Measurements from ENCODE around the gene CCDC184. TPM values are rescaled to one million over a fixed set of nuclear protein-coding genes. Genes with fewer than 3 reads are reported as not detected.

CCDC184 gene
- total RNA-seq, 5 donors from 2014 or later (not counting 1 experiment from before 2014, with no cell fraction given) = 0.13 to 5.3 (median 0.38) TPM

- Mint-ChIP-seq H3K27me3 (peaks cover 28 to 37% of the 10 kb centered on the region in 2 donors), H3K4me1 (peaks cover 15 to 16% (median 15%) of the 10 kb centered on the region in 3 donors), H3K9me3 (no peaks in the 10 kb centered on the region), H3K36me3 (no peaks in the 10 kb centered on the region), H3K27ac (peak overlapping the region in 1 of 2 donors; percentile 84), H3K4me3 (peak overlapping the region; percentile 92 to 93 (median 93))
- Histone ChIP-seq H3K4me1 (ENCODE audit: control insufficient read depth in 1 of 2, extremely low read depth in 1 of 2, insufficient read depth in 2 of 2, low read length in 2 of 2) (peaks cover 5 to 21% of the 10 kb centered on the region in 2 experiments), H3K27ac (ENCODE audit: low read length) (peak overlapping the region; percentile 70), H3K9me3 (no peaks in the 10 kb centered on the region), H3K27me3 (replicated peaks in 1 of 2; ENCODE audit: control insufficient read depth in 2 of 2, extremely low read depth in 1 of 2, insufficient read depth in 2 of 2, low read length in 1 of 2) (peaks cover 21 to 32% of the 10 kb centered on the region in 2 experiments), H3K36me3 (ENCODE audit: control insufficient read depth in 2 of 2, extremely low read depth in 1 of 2, insufficient read depth in 1 of 2, low read length in 1 of 2) (no peaks in the 10 kb centered on the region), H3K4me3 (ENCODE audit: control insufficient read depth in 1 of 2, extremely low read depth in 1 of 2, low read length in 1 of 2) (peak overlapping the region; percentile 85 to 91)
- POLR2A ChIA-PET = interaction anchor here (0.6 to 1.0 kb wide), 4 partner anchors 8 to 77 kb away, joined by 3 to 13 read pairs (median 3); partner anchors contain the start of gene SENP1 (in 1 of the 2)
- DNase-seq (peak in 1 of 35 experiments; percentile 31), ATAC-seq (replicated peaks in 1 of 4) (no peak)
- WGBS (ENCODE audit: insufficient coverage) = 0% methylated on average over 1 of the region's 7 CpGs
- CTCF ChIA-PET = interaction anchor here (0.5 to 1.5 kb wide), 13 partner anchors 11 to 970 kb away, joined by 3 to 13 read pairs (median 3); partner anchors contain the start of gene ASB8 (in 1 of the 2)
Measured at GRCh38 chr12:48182631-48183030, 813 bp upstream of the CCDC184 start.

DNA sequence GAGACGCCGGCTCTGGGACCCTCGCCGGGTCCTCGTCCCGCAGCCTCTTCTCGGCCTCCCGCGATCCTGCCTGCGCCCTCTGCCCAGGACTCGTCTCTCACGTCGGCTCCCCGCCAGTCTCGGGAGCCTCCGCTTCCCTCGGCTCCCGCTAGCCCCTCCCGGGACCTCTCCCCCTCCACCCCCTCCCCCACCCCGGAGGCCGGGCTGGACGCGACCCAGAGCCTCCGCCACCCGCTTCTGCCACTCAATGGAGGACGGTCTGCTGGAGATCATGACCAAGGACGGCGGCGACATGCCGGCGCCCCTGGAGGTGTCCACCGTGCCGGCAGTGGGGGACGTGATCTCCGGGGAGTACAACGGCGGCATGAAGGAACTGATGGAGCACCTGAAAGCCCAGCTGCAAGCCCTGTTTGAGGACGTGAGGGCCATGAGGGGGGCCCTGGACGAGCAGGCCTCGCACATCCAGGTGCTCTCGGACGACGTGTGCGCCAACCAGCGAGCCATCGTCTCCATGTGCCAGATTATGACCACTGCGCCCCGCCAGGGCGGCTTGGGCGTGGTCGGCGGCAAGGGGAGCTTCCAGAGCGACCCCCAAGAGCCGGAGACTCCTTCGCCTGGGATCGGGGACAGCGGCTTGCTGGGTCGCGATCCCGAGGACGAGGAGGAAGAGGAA is 568 bp downstream of the CCDC184 start:
- Histone ChIP-seq H3K4me3 (ENCODE audit: control insufficient read depth in 1 of 2, extremely low read depth in 1 of 2, low read length in 1 of 2) (peak overlapping the region; percentile 85 to 91), H3K27ac (ENCODE audit: low read length) (no peak overlapping the region), H3K27me3 (replicated peaks in 1 of 2; ENCODE audit: control insufficient read depth in 2 of 2, extremely low read depth in 1 of 2, insufficient read depth in 2 of 2, low read length in 1 of 2) (peaks cover 21 to 32% of the 10 kb centered on the region in 2 experiments), H3K36me3 (ENCODE audit: control insufficient read depth in 2 of 2, extremely low read depth in 1 of 2, insufficient read depth in 1 of 2, low read length in 1 of 2) (no peaks in the 10 kb centered on the region), H3K9me3 (no peaks in the 10 kb centered on the region), H3K4me1 (ENCODE audit: control insufficient read depth in 1 of 2, extremely low read depth in 1 of 2, insufficient read depth in 2 of 2, low read length in 2 of 2) (peaks cover 5 to 21% of the 10 kb centered on the region in 2 experiments)
- DNase-seq (peak in 9 of 35 experiments; percentile 10 to 39 (median 20)), ATAC-seq (replicated peaks in 1 of 4) (peak in 3 of 4 experiments; percentile 5 to 13 (median 12))
- Mint-ChIP-seq H3K4me3 (peak overlapping the region; percentile 77 to 93 (median 92)), H3K9me3 (no peaks in the 10 kb centered on the region), H3K36me3 (no peaks in the 10 kb centered on the region), H3K4me1 (peaks cover 15 to 16% (median 15%) of the 10 kb centered on the region in 3 donors), H3K27me3 (peaks cover 21 to 31% of the 10 kb centered on the region in 2 donors), H3K27ac (no peak overlapping the region)
- 8% methylated on average over 48 of the region's 61 CpGs for WGBS (ENCODE audit: insufficient coverage)
- POLR2A ChIA-PET = interaction anchor here in 1 of 2 donors (0.6 kb wide), 1 partner anchor 1812 kb away, joined by 4 read pairs; no protein-coding TSS in a partner anchor
- CTCF ChIA-PET = interaction anchor here (0.6 to 1.8 kb wide), 6 partner anchors 10 to 103 kb away, joined by 3 to 5 read pairs (median 4); no protein-coding TSS in a partner anchor

DNA sequence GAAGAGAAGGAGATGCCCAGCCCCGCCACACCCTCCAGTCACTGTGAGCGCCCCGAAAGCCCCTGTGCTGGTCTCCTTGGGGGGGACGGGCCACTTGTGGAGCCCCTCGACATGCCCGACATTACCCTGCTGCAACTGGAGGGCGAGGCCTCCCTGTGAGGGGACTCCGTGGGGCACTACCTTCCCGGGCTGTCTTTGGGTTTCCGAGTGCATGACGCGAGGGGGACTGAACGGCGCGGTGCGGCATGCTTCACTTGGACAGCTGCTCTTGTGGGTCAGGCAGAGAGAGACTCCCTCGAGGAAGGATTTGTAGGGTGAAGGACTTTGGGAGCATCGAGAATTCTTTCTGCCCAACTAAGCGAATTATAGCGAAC is 1.1 kb downstream of the CCDC184 start:
- no peak overlapping the region for H3K27ac Mint-ChIP-seq
- DNase-seq (no peak), ATAC-seq (replicated peaks in 1 of 4) (no peak)
- WGBS (ENCODE audit: insufficient coverage) = 22% methylated on average over 13 of the region's 20 CpGs
- H3K36me3 Mint-ChIP-seq = no peaks in the 10 kb centered on the region
- H3K27me3 ChIP-seq (replicated peaks in 1 of 2; ENCODE audit: control insufficient read depth in 2 of 2, extremely low read depth in 1 of 2, insufficient read depth in 2 of 2, low read length in 1 of 2) = peaks cover 21 to 32% of the 10 kb centered on the region in 2 experiments
- CTCF ChIA-PET = interaction anchor here (0.9 to 2.1 kb wide), 3 partner anchors 11 to 37 kb away, joined by 4 to 7 read pairs (median 5); no protein-coding TSS in a partner anchor
- no peaks in the 10 kb centered on the region for H3K36me3 ChIP-seq (ENCODE audit: control insufficient read depth in 2 of 2, extremely low read depth in 1 of 2, insufficient read depth in 1 of 2, low read length in 1 of 2)
- H3K4me1 ChIP-seq (ENCODE audit: control insufficient read depth in 1 of 2, extremely low read depth in 1 of 2, insufficient read depth in 2 of 2, low read length in 2 of 2) = peaks cover 5 to 21% of the 10 kb centered on the region in 2 experiments
- H3K27me3 Mint-ChIP-seq = peaks cover 17 to 29% of the 10 kb centered on the region in 2 donors
- peaks cover 15 to 16% (median 15%) of the 10 kb centered on the region in 3 donors for H3K4me1 Mint-ChIP-seq
- peak overlapping the region; percentile 77 to 93 (median 92) for H3K4me3 Mint-ChIP-seq
- peak overlapping the region; percentile 42 to 91 for H3K4me3 ChIP-seq (ENCODE audit: control insufficient read depth in 1 of 2, extremely low read depth in 1 of 2, low read length in 1 of 2)
- H3K27ac ChIP-seq (ENCODE audit: low read length) = no peak overlapping the region
- H3K9me3 ChIP-seq = no peaks in the 10 kb centered on the region
- POLR2A ChIA-PET = no interaction called here
- no peaks in the 10 kb centered on the region for H3K9me3 Mint-ChIP-seq

- H3K27ac Mint-ChIP-seq = no peak overlapping the region
- ChIA-PET POLR2A (no interaction called here), CTCF (interaction anchor here (1.8 to 2.1 kb wide), 3 partner anchors 10 to 14 kb away, joined by 5 to 8 read pairs (median 7); no protein-coding TSS in a partner anchor)
- Histone ChIP-seq H3K36me3 (ENCODE audit: control insufficient read depth in 2 of 2, extremely low read depth in 1 of 2, insufficient read depth in 1 of 2, low read length in 1 of 2) (no peaks in the 10 kb centered on the region), H3K4me3 (ENCODE audit: control insufficient read depth in 1 of 2, extremely low read depth in 1 of 2, low read length in 1 of 2) (no peak overlapping the region), H3K27me3 (replicated peaks in 1 of 2; ENCODE audit: control insufficient read depth in 2 of 2, extremely low read depth in 1 of 2, insufficient read depth in 2 of 2, low read length in 1 of 2) (peaks cover 21 to 35% of the 10 kb centered on the region in 2 experiments), H3K4me1 (ENCODE audit: control insufficient read depth in 1 of 2, extremely low read depth in 1 of 2, insufficient read depth in 2 of 2, low read length in 2 of 2) (peaks cover 5 to 21% of the 10 kb centered on the region in 2 experiments), H3K27ac (ENCODE audit: low read length) (no peak overlapping the region), H3K9me3 (no peaks in the 10 kb centered on the region)
- DNase-seq (no peak), ATAC-seq (replicated peaks in 1 of 4) (no peak)
- H3K9me3 Mint-ChIP-seq = no peaks in the 10 kb centered on the region
- H3K4me3 Mint-ChIP-seq = peak overlapping the region; percentile 77 to 93 (median 92)
- H3K36me3 Mint-ChIP-seq = no peaks in the 10 kb centered on the region
- WGBS (ENCODE audit: insufficient coverage) = 95% methylated on average over 3 of the region's 10 CpGs
- peaks cover 15 to 16% (median 15%) of the 10 kb centered on the region in 3 donors for H3K4me1 Mint-ChIP-seq
- peaks cover 13 to 29% of the 10 kb centered on the region in 2 donors for H3K27me3 Mint-ChIP-seq
Measured at GRCh38 chr12:48185181-48185919, 1.9 kb downstream of the CCDC184 start.

DNA sequence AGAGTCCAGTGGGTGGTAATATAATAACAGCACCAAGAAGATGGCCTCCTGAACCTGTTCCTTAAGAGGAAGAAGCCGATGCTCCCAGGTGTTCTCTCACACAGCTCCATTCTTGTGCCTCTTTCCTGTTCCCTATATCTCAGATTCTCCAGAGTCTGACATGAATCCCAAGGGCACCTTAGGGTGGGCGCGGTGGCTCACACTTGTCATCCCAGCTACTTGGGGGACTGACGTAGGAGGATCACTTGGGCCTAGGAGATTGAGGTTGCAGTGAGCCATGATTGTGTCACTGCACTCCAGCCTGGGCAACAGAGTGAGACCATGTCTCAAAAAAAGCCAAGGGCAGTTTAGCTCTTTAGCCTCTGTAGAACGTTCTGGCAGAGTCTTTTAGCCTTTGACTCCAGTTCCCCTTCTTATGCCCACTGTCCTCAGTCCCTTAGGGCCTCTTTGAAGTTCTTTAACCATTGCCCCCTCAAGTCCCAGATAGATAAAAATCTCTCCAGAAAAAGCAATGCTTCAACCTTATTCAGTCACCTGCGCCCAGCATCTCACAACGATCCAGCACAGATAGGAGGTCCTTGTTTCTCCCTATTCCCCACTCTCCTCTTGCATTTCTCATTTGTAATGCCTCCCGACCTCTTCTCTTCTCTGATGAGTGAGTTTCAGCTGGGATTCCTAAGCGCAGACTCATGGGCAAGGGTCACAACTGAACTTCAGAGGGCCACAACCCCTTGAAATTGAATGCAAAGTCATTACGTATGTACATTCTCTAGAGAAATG is 4.7 kb downstream of the CCDC184 start:
- peaks cover 8 to 28% of the 10 kb centered on the region in 2 experiments for H3K27me3 ChIP-seq (replicated peaks in 1 of 2; ENCODE audit: control insufficient read depth in 2 of 2, extremely low read depth in 1 of 2, insufficient read depth in 2 of 2, low read length in 1 of 2)
- no peaks in the 10 kb centered on the region for H3K9me3 ChIP-seq
- DNase-seq (no peak), ATAC-seq (replicated peaks in 1 of 4) (no peak)
- ChIA-PET CTCF (interaction anchor here (0.6 to 2.2 kb wide), 6 partner anchors 7 to 126 kb away, joined by 3 to 8 read pairs (median 4); no protein-coding TSS in a partner anchor), POLR2A (no interaction called here)
- H3K27ac Mint-ChIP-seq = no peak overlapping the region
- H3K4me1 Mint-ChIP-seq = peaks cover 4 to 8% (median 7%) of the 10 kb centered on the region in 3 donors
- H3K4me3 ChIP-seq (ENCODE audit: control insufficient read depth in 1 of 2, extremely low read depth in 1 of 2, low read length in 1 of 2) = no peak overlapping the region
- H3K27me3 Mint-ChIP-seq = peaks cover 9 to 29% of the 10 kb centered on the region in 2 donors
- WGBS (ENCODE audit: insufficient coverage) = 87% methylated on average over 7 of the region's 10 CpGs
- no peak overlapping the region for H3K27ac ChIP-seq (ENCODE audit: low read length)
- H3K4me1 ChIP-seq (ENCODE audit: control insufficient read depth in 1 of 2, extremely low read depth in 1 of 2, insufficient read depth in 2 of 2, low read length in 2 of 2) = peaks cover 0 to 12% of the 10 kb centered on the region in 2 experiments
- H3K36me3 Mint-ChIP-seq = no peaks in the 10 kb centered on the region
- H3K36me3 ChIP-seq (ENCODE audit: control insufficient read depth in 2 of 2, extremely low read depth in 1 of 2, insufficient read depth in 1 of 2, low read length in 1 of 2) = no peaks in the 10 kb centered on the region
- no peaks in the 10 kb centered on the region for H3K9me3 Mint-ChIP-seq
- no peak overlapping the region for H3K4me3 Mint-ChIP-seq

All from T-cell (primary cell).